Muscle layer of duodenum (tissue), 2 donors: Measurements from ENCODE around the gene OPN5.

Source experiments
- H3K27ac ChIP-seq: one replicate; pipeline ENCODE4 v1.7.0; 2013; ENCODE audit warnings: mild to moderate bottlenecking, low read length
- H3K27me3 ChIP-seq: one replicate; pipeline ENCODE4 v1.7.0; 2013; ENCODE audit warnings: low read depth, mild to moderate bottlenecking, control low read depth, low read length
- H3K36me3 ChIP-seq, 2 donors: one replicate each; pipeline ENCODE4 v1.7.0; 2013; ENCODE audit warnings: low read length in 2 of 2, control low read depth in 1 of 2, mild to moderate bottlenecking in 1 of 2; ENCODE audit not compliant: insufficient read depth in 2 of 2, control insufficient read depth in 1 of 2
- H3K4me1 ChIP-seq, 2 donors: one replicate each; pipeline ENCODE4 v1.7.0; 2013; ENCODE audit warnings: low read length in 2 of 2, mild to moderate bottlenecking in 2 of 2, control low read depth in 1 of 2, moderate library complexity in 1 of 2; ENCODE audit not compliant: insufficient read depth in 2 of 2, control insufficient read depth in 1 of 2
- H3K4me3 ChIP-seq, 2 donors: one replicate each; pipeline ENCODE4 v1.7.0; 2013; ENCODE audit warnings: low read length in 2 of 2, low read depth in 1 of 2, mild to moderate bottlenecking in 1 of 2
- H3K9me3 ChIP-seq, 2 donors: one replicate each; pipeline ENCODE4 v1.7.0; 2013; ENCODE audit warnings: low read length in 2 of 2, control low read depth in 1 of 2, mild to moderate bottlenecking in 1 of 2; ENCODE audit not compliant: control insufficient read depth in 1 of 2
- donor health status: healthy.

OPN5 gene

GRCh38 chr6:47832386-47833100, 50.7 kb downstream of the OPN5 start:
- H3K4me1 ChIP-seq: no peaks in the 10 kb centered on the region
- no peaks in the 10 kb centered on the region for H3K36me3 ChIP-seq
- no peaks in the 10 kb centered on the region for H3K9me3 ChIP-seq
- H3K27ac ChIP-seq: no peak overlapping the region
- no peak overlapping the region for H3K4me3 ChIP-seq
- no peaks in the 10 kb centered on the region for H3K27me3 ChIP-seq

DNA sequence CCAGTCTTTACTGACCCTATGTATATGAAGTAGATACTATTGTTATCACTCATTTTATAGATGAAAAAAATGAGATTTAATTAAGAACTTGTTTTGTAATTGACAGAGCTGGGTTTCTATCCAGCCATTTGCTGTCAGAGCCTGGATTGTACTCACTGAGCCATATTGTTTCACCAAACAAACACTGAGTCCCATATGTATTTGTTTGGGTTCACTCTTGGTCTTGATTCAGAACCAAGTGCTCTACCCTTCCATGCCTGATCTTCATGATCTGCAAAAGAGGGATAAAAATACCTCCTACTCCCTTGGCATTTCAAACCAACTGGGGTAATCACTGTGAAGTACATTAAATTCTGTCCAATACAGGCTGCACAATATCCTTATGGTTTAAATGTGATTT, 52.4 kb downstream of the OPN5 start:
- Histone ChIP-seq H3K27ac (no peak overlapping the region), H3K27me3 (no peaks in the 10 kb centered on the region), H3K9me3 (no peaks in the 10 kb centered on the region), H3K36me3 (no peaks in the 10 kb centered on the region), H3K4me3 (no peak overlapping the region), H3K4me1 (no peaks in the 10 kb centered on the region)

DNA sequence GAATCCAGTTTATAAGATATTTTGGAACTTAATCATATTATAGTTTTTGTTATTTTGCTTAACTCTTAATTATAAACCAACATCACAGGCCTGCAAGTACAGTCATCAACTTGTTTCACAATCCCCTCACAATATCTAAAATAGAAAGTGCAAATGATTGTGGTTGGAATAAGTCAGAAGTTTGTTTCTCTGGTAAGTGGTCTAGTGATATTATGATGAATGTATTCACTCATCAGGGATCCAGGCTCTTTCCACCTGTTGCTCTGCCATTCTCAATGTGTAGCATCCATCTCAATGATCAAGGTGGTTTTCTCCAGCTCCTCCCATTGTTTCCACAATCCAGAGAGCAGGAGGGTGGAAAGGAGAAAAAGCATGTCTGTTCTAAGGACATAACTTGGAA, 54.2 kb downstream of the OPN5 start:
- no peak overlapping the region for H3K4me3 ChIP-seq
- no peaks in the 10 kb centered on the region for H3K27me3 ChIP-seq
- H3K9me3 ChIP-seq: no peaks in the 10 kb centered on the region
- H3K4me1 ChIP-seq: no peaks in the 10 kb centered on the region
- H3K36me3 ChIP-seq: no peaks in the 10 kb centered on the region
- H3K27ac ChIP-seq: no peak overlapping the region

- H3K4me1 ChIP-seq: no peaks in the 10 kb centered on the region
- H3K9me3 ChIP-seq: no peaks in the 10 kb centered on the region
- H3K27me3 ChIP-seq: no peaks in the 10 kb centered on the region
These were observed 54.8 kb downstream of the OPN5 start for GRCh38 chr6:47836639-47837038.

GRCh38 chr6:47839645-47840044, 57.8 kb downstream of the OPN5 start:
- Histone ChIP-seq H3K4me3 (no peak overlapping the region), H3K27me3 (no peaks in the 10 kb centered on the region), H3K27ac (no peak overlapping the region), H3K9me3 (no peaks in the 10 kb centered on the region), H3K36me3 (no peaks in the 10 kb centered on the region), H3K4me1 (no peaks in the 10 kb centered on the region)

More at GRCh38 chr6:47836639-47837038, 54.8 kb downstream of the OPN5 start:
- Histone ChIP-seq H3K27ac (no peak overlapping the region), H3K36me3 (no peaks in the 10 kb centered on the region), H3K4me3 (no peak overlapping the region)

GRCh38 chr6:47844881-47845280, 63.0 kb downstream of the OPN5 start:
- no peaks in the 10 kb centered on the region for H3K27me3 ChIP-seq
- H3K36me3 ChIP-seq: no peaks in the 10 kb centered on the region
- H3K4me1 ChIP-seq: no peaks in the 10 kb centered on the region
- no peak overlapping the region for H3K4me3 ChIP-seq
- H3K9me3 ChIP-seq: no peaks in the 10 kb centered on the region
- H3K27ac ChIP-seq: no peak overlapping the region

DNA sequence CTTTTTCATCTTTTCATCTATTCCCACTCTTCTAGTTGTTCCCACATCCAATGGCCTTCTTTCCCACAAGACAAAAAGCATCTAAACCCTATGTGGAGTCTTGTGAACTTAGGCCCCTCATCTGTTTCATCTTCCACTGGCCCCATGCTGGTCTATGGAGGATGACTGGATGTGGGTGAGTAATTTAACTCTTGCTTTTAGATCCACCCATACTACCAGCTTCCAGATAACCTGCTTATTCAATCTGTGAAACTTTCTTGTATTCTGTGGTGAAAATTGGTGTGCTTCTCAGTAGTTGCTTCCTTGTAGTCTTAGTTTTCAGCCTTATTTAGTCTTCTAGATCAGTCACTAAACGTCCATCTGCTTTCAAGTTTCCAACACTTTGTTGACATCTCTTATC, 64.9 kb downstream of the OPN5 start:
- no peak overlapping the region for H3K27ac ChIP-seq
- no peaks in the 10 kb centered on the region for H3K9me3 ChIP-seq
- no peaks in the 10 kb centered on the region for H3K27me3 ChIP-seq
- no peaks in the 10 kb centered on the region for H3K4me1 ChIP-seq
- no peak overlapping the region for H3K4me3 ChIP-seq
- no peaks in the 10 kb centered on the region for H3K36me3 ChIP-seq

DNA sequence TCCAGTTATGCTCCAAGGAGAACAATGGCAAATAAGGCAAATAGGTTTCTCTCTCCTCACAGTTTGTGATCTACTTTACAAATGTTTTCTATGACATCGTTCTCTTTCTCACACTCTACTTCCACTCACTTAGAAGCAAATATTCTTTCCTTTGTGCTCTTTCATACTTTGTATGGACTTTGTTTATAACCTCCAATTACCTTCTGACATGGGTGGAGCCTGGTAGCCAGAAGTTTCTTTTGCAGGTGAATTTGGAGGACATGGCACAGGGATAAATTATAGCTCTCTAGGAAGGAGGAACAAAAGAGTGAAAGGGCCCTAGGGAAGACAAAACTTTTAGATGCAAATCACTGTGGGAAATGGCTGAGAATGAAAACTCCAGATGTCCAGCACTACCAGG, 69.3 kb downstream of the OPN5 start:
- Histone ChIP-seq H3K27me3 (no peaks in the 10 kb centered on the region), H3K9me3 (no peaks in the 10 kb centered on the region)

DNA sequence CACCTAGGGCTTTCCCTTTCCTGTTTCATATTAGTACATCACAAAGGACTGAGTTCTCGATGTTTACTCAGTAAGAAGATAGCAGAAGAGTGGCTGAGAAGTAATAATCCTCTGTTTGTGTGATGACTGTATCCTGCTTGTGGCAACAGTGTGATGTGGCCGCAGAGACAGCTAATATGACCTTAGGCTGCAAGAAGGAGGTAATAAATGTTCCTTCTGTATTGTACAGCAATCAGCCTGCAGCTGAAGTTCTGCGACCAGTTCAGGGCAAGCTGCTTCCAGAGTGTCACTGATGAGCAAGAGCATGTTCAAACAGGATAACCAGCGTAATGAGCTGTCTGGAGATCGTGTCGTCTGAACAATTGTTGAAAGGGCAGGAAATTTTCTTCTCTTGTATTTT, 70.9 kb downstream of the OPN5 start:
- Histone ChIP-seq H3K27me3 (no peaks in the 10 kb centered on the region), H3K4me1 (no peaks in the 10 kb centered on the region), H3K27ac (no peak overlapping the region), H3K9me3 (no peaks in the 10 kb centered on the region), H3K4me3 (no peak overlapping the region), H3K36me3 (no peaks in the 10 kb centered on the region)

More for the DNA sequence above, 69.3 kb downstream of the OPN5 start:
- Histone ChIP-seq H3K27ac (no peak overlapping the region), H3K36me3 (no peaks in the 10 kb centered on the region), H3K4me3 (no peak overlapping the region), H3K4me1 (no peaks in the 10 kb centered on the region)

DNA sequence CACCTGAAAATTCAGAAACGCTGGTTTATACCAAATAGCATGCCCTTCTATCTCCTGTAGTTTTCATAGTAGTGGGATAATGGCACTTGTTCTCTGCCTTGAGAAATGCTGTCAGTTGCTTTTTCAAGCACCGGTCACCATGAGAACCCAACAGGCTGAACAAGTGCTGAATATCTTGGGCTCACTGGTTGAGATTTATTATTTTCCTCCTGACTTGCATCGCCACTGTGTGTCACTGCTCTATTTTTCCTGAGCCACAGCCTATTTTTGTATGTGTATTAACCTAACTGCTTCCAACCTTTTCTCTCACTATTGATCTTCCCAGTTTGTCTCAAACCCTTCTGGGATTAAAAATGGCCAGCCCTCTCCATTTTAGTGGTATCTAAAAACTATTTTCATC, 71.9 kb downstream of the OPN5 start:
- no peak overlapping the region for H3K4me3 ChIP-seq
- no peaks in the 10 kb centered on the region for H3K27me3 ChIP-seq
- no peaks in the 10 kb centered on the region for H3K36me3 ChIP-seq
- H3K27ac ChIP-seq: no peak overlapping the region
- no peaks in the 10 kb centered on the region for H3K4me1 ChIP-seq
- H3K9me3 ChIP-seq: no peaks in the 10 kb centered on the region

GRCh38 chr6:47854971-47855370, 73.1 kb downstream of the OPN5 start:
- Histone ChIP-seq H3K4me3 (no peak overlapping the region), H3K27ac (no peak overlapping the region), H3K9me3 (no peaks in the 10 kb centered on the region), H3K36me3 (no peaks in the 10 kb centered on the region), H3K27me3 (no peaks in the 10 kb centered on the region), H3K4me1 (no peaks in the 10 kb centered on the region)

DNA sequence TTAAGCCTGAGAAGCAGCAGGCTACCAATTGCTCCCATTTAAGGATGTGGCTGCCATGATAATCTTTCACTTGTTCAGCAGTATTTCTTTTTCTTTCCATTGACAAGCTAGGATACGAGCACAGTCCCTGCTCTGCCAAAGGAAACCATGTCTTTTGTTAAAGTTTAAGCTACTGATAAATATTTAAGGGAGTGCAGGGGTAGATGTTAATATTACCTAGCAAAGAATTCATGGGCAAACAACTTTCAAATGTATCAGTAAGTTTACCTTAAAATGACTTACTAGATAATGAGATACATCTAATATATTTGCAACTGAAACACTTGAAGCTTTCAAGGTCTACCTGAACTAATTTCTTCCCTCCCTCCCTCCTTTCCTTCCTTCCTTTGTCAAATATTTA, 77.3 kb downstream of the OPN5 start:
- H3K4me1 ChIP-seq: no peaks in the 10 kb centered on the region
- no peaks in the 10 kb centered on the region for H3K36me3 ChIP-seq

More for the DNA sequence above, 77.3 kb downstream of the OPN5 start:
- H3K4me3 ChIP-seq: no peak overlapping the region
- H3K27me3 ChIP-seq: no peaks in the 10 kb centered on the region
- H3K27ac ChIP-seq: no peak overlapping the region
- H3K9me3 ChIP-seq: no peaks in the 10 kb centered on the region
